OCI-LY7 (cell line): ENCODE measurements around the gene CDCA4. TPM values are rescaled to one million over a fixed set of nuclear protein-coding genes. Genes with fewer than 3 reads are reported as not detected.

Experiments
- BruUV-seq: library from RNA; stranded (reverse); fragments of 400-500 nt; replicated peaks from 2 replicates; lab custom pipeline; 2021; lab: Mats Ljungman, UMichigan
- CTCF ChIA-PET: fragments of 300-600 bp; sonication (Branson Sonifier 250); formaldehyde crosslinking; loops from one replicate; lab custom pipeline; 2022; ENCODE audit warnings: antibody characterized with exemption; ENCODE audit not compliant: unreplicated experiment; lab: Charles Lee
- POLR2A ChIA-PET: fragments of 300-600 bp; sonication (Branson Sonifier 250); formaldehyde crosslinking; loops from one replicate; lab custom pipeline; 2022; ENCODE audit warnings: antibody characterized with exemption; lab: Charles Lee
- DNase-seq: peaks from one replicate; pipeline ENCODE4 v3.0.0-alpha.2; 2015; ENCODE audit warnings: low spot score
- H2AFZ ChIP-seq: fragments of 200-600 bp; sonication (generic), shearing (Covaris generic); 2 replicates; pipeline ENCODE4 v1.6.1; 2014; ENCODE audit warnings: mild to moderate bottlenecking, antibody characterized with exemption, low read length, moderate library complexity
- H3K27ac ChIP-seq: fragments of 200-600 bp; sonication (generic); 2 replicates; pipeline ENCODE4 v1.5.1; 2014; ENCODE audit warnings: mixed run types, low read depth, mild to moderate bottlenecking, moderate library complexity, low read length, inconsistent platforms; ENCODE audit not compliant: poor library complexity, severe bottlenecking
- H3K36me3 ChIP-seq: fragments of 200-600 bp; sonication (generic); 2 replicates; pipeline ENCODE4 v1.6.1; 2014; ENCODE audit warnings: mild to moderate bottlenecking, antibody characterized with exemption, low read length, moderate library complexity, mixed read lengths; ENCODE audit not compliant: insufficient read depth
- H3K4me1 ChIP-seq: fragments of 200-600 bp; sonication (generic); 2 replicates; pipeline ENCODE4 v1.5.1; 2014; ENCODE audit warnings: mild to moderate bottlenecking, low read length; ENCODE audit not compliant: insufficient read depth, poor library complexity, severe bottlenecking
- H3K4me2 ChIP-seq: fragments of 200-600 bp; sonication (generic); 2 replicates; pipeline ENCODE4 v1.6.1; 2014; ENCODE audit warnings: mild to moderate bottlenecking, low read length
- H3K4me3 ChIP-seq: fragments of 200-600 bp; sonication (generic); 2 replicates; pipeline ENCODE4 v1.5.1; 2014; ENCODE audit warnings: mild to moderate bottlenecking, low read depth, low read length; ENCODE audit not compliant: poor library complexity, severe bottlenecking
- H3K79me2 ChIP-seq: fragments of 200-600 bp; sonication (generic); 2 replicates; pipeline ENCODE4 v1.6.1; 2016; ENCODE audit warnings: low read depth, mild to moderate bottlenecking, low read length, moderate library complexity, mixed read lengths; ENCODE audit not compliant: insufficient read depth
- H3K9me2 ChIP-seq: fragments of 200-600 bp; sonication (generic); 2 replicates; pipeline ENCODE4 v1.6.1; 2016; ENCODE audit warnings: mild to moderate bottlenecking, low read length, mixed read lengths; ENCODE audit not compliant: insufficient read depth
- H3K9me3 ChIP-seq: fragments of 200-600 bp; sonication (generic); 2 replicates; pipeline ENCODE4 v1.6.1; 2014; ENCODE audit warnings: mild to moderate bottlenecking, mixed run types, low read length, mixed read lengths
- H4K20me1 ChIP-seq: fragments of 200-600 bp; sonication (generic); 2 replicates; pipeline ENCODE4 v1.6.1; 2014; ENCODE audit warnings: mild to moderate bottlenecking, antibody characterized with exemption, low read length, moderate library complexity, mixed read lengths; ENCODE audit not compliant: insufficient read depth
- CTCF ChIP-seq: fragments of 200-600 bp; sonication (generic); conservative IDR thresholded peaks from 2 replicates; pipeline ENCODE4 v1.5.1; 2014; ENCODE audit warnings: mild to moderate bottlenecking, antibody characterized with exemption, low read length, moderate library complexity, mixed read lengths
- EZH2phosphoT487 ChIP-seq: fragments of 200-600 bp; sonication (generic); IDR thresholded peaks from 2 replicates; pipeline ENCODE4 v1.6.1; 2018; ENCODE audit warnings: low read depth, borderline replicate concordance, mild to moderate bottlenecking, mixed run types, antibody characterized with exemption, low read length, moderate library complexity, mixed read lengths
- intact Hi-C: fragments of 100-400 bp; cut with micrococcal nuclease; formaldehyde crosslinking; loops from one replicate; pipeline ENCODE4 v1.10.0; 2022; ENCODE audit not compliant: unreplicated experiment
- total RNA-seq, 2 experiments: library from RNA; depleted of rRNA in 1 of 2; stranded (reverse); fragments of >200 nt in 1 of 2; shearing (Covaris generic) in 1 of 2; gene quantifications; 2 replicates each; pipeline ENCODE4 v1.2.3, GENCODE V29; 2014 to 2022

The CDCA4 gene
- total RNA-seq, 2 experiments from 2014 or later, result 74.0 to 109 TPM

DNA sequence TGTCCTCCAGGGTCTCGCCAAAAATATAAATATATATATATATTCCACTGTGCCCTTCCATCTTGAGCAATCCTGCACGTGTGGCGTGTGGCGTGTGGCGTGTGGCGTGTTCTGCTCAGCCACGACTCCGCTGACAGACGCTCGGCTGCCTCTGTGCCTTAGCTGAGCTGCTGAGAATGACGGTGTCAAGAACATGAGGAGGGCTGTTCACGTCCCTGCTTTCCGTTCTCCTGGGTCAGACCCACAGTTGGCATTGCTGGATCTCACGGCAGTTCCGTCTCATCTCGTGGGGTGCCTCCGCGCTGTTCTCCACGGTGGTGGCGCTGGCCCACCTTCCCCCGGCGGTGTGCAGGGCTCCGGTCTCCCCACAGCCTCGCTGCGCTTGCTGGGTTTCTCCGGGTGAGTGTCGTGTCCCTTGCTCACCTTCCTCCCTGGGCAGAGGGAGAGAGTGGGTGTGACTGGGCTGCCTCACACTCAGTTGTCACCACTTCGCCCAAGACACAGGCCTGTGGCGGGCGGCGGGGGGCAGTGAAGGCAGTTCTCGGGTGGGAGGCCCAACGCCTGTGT, 34.9 kb upstream of the CDCA4 start:
- H3K9me2 ChIP-seq, result no peaks in the 10 kb centered on the region
- intact Hi-C loops, result no loop called here
- ChIA-PET CTCF (no interaction called here), POLR2A (no interaction called here)
- TF ChIP-seq CTCF, result no peak
- TF ChIP-seq EZH2phosphoT487, result no peak
- H3K4me1 ChIP-seq, result peaks cover 11% of the 10 kb centered on the region
- no peaks in the 10 kb centered on the region for H3K79me2 ChIP-seq
- no peak overlapping the region for H3K4me2 ChIP-seq
- no peak overlapping the region for H3K4me3 ChIP-seq
- no TSS peak for BruUV-seq
- H2AFZ ChIP-seq, result no peak overlapping the region
- no peaks in the 10 kb centered on the region for H3K9me3 ChIP-seq
- DNase-seq, result no peak
- no peaks in the 10 kb centered on the region for H3K36me3 ChIP-seq
- H4K20me1 ChIP-seq, result no peaks in the 10 kb centered on the region
- no peak overlapping the region for H3K27ac ChIP-seq

DNA sequence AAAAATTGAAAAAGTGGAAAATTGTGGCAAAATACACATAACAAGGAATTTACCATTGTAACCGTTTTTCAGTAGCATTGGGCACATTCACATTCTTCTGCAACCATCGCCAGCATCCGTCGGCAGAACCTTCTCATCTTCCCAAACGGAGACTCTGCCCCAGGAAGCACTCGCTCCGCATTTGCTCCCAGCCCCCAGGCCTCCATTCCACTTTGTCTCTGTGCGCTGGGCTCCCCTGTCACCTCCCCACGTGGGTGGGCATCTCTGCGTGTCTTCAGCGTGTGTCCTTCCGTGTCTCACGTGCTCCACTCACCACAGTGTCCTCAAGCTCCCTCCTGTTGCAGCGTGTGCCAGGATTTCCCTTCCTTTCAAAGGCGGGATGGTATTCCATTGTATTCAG, 34.5 kb upstream of the CDCA4 start:
- no peaks in the 10 kb centered on the region for H4K20me1 ChIP-seq
- intact Hi-C loops, result no loop called here
- ChIA-PET POLR2A (no interaction called here), CTCF (no interaction called here)
- H2AFZ ChIP-seq, result no peak overlapping the region
- no peak for DNase-seq
- peaks cover 6% of the 10 kb centered on the region for H3K4me1 ChIP-seq
- TF ChIP-seq CTCF, result no peak
- TF ChIP-seq EZH2phosphoT487, result no peak
- H3K9me3 ChIP-seq, result no peaks in the 10 kb centered on the region
- H3K4me2 ChIP-seq, result no peak overlapping the region
- no peak overlapping the region for H3K4me3 ChIP-seq
- no peaks in the 10 kb centered on the region for H3K9me2 ChIP-seq
- H3K27ac ChIP-seq, result no peak overlapping the region
- no TSS peak for BruUV-seq
- H3K36me3 ChIP-seq, result no peaks in the 10 kb centered on the region
- no peaks in the 10 kb centered on the region for H3K79me2 ChIP-seq

- H3K27ac ChIP-seq, result no peak overlapping the region
- intact Hi-C loops, result no loop called here
- no peak for DNase-seq
- no peak overlapping the region for H3K4me3 ChIP-seq
- CTCF ChIA-PET, result no interaction called here
- H3K4me1 ChIP-seq, result no peaks in the 10 kb centered on the region
- H3K9me3 ChIP-seq, result no peaks in the 10 kb centered on the region
- no peaks in the 10 kb centered on the region for H3K9me2 ChIP-seq
- BruUV-seq, result no TSS peak
- no peaks in the 10 kb centered on the region for H3K36me3 ChIP-seq
- no peak overlapping the region for H3K4me2 ChIP-seq
- H4K20me1 ChIP-seq, result no peaks in the 10 kb centered on the region
- POLR2A ChIA-PET, result interaction anchor here (0.7 kb wide), 1 partner anchor 86 kb away, joined by 6 read pairs; no protein-coding TSS in a partner anchor
- H3K79me2 ChIP-seq, result no peaks in the 10 kb centered on the region
- TF ChIP-seq EZH2phosphoT487 (no peak), CTCF (no peak)
- no peak overlapping the region for H2AFZ ChIP-seq
These were observed 33.1 kb upstream of the CDCA4 start for GRCh38 chr14:105053996-105054395.
